HG03159 (cell line): ENCODE measurements around the gene WDFY3.

Experiments
- ATAC-seq: cut with Tn5 transposase; IDR thresholded peaks from one replicate; pipeline ENCODE4 v1.9.1; 2021; ENCODE audit warnings: mild to moderate bottlenecking, moderate library complexity; ENCODE audit not compliant: unreplicated experiment

The WDFY3 gene

GRCh38 chr4:84952004-84952403 lies 14.5 kb downstream of the WDFY3 start:
- ATAC-seq, result no peak

GRCh38 chr4:84948056-84948455 lies 18.4 kb downstream of the WDFY3 start:
- ATAC-seq, result no peak

GRCh38 chr4:84944947-84945346 lies 21.5 kb downstream of the WDFY3 start:
- no peak for ATAC-seq

- ATAC-seq, result no peak
Observed at GRCh38 chr4:84940960-84941359, 25.5 kb downstream of the WDFY3 start.

- ATAC-seq, result no peak
Observed at GRCh38 chr4:84939113-84939512, 27.4 kb downstream of the WDFY3 start.

GRCh38 chr4:84938316-84938715 lies 28.2 kb downstream of the WDFY3 start:
- no peak for ATAC-seq

GRCh38 chr4:84937381-84937977 lies 29.0 kb downstream of the WDFY3 start:
- no peak for ATAC-seq

- ATAC-seq, result no peak
Observed at GRCh38 chr4:84936123-84936522, 30.4 kb downstream of the WDFY3 start.

GRCh38 chr4:84932462-84932861 lies 34.0 kb downstream of the WDFY3 start:
- no peak for ATAC-seq

GRCh38 chr4:84931961-84932360 lies 34.5 kb downstream of the WDFY3 start:
- no peak for ATAC-seq

GRCh38 chr4:84931274-84931673 lies 35.2 kb downstream of the WDFY3 start:
- no peak for ATAC-seq

- no peak for ATAC-seq
Observed at GRCh38 chr4:84928089-84928488, 38.4 kb downstream of the WDFY3 start.

- ATAC-seq, result no peak
Observed at GRCh38 chr4:84927428-84927827, 39.1 kb downstream of the WDFY3 start.

GRCh38 chr4:84925558-84925957 lies 40.9 kb downstream of the WDFY3 start:
- no peak for ATAC-seq

GRCh38 chr4:84924434-84924833 lies 42.1 kb downstream of the WDFY3 start:
- ATAC-seq, result no peak

GRCh38 chr4:84920617-84921016 lies 45.9 kb downstream of the WDFY3 start:
- no peak for ATAC-seq

- ATAC-seq, result no peak
Observed at GRCh38 chr4:84917869-84918600, 48.5 kb downstream of the WDFY3 start.

GRCh38 chr4:84917086-84917821 lies 49.2 kb downstream of the WDFY3 start:
- ATAC-seq, result no peak

- no peak for ATAC-seq
Observed at GRCh38 chr4:84916227-84916626, 50.3 kb downstream of the WDFY3 start.

GRCh38 chr4:84915396-84915780 lies 51.1 kb downstream of the WDFY3 start:
- ATAC-seq, result no peak

GRCh38 chr4:84914686-84915395 lies 51.6 kb downstream of the WDFY3 start:
- no peak for ATAC-seq
